HepG2 (cell line): Measurements from ENCODE around the gene USP7. TPM values are rescaled to one million over a fixed set of nuclear protein-coding genes. Genes with fewer than 3 reads are reported as not detected.

Source experiments
- CHCHD3 ChIP-seq: sonication (generic); formaldehyde crosslinking; IDR thresholded peaks from 2 replicates; pipeline ENCODE4 v1.8.0; 2022; ENCODE audit warnings: mild to moderate bottlenecking, missing genetic modification reagents, moderate library complexity
- GLI4 ChIP-seq: sonication (generic); formaldehyde crosslinking; IDR thresholded peaks from 2 replicates; pipeline ENCODE4 v1.5.1; 2020; ENCODE audit warnings: missing genetic modification reagents, mild to moderate bottlenecking, moderate library complexity, borderline replicate concordance
- GMEB1 ChIP-seq: sonication (generic); formaldehyde crosslinking; IDR thresholded peaks from 2 replicates; pipeline ENCODE4 v1.5.1; 2020; ENCODE audit warnings: missing genetic modification reagents, mild to moderate bottlenecking, borderline replicate concordance
- NFKB2 ChIP-seq: sonication (generic); formaldehyde crosslinking; IDR thresholded peaks from 2 replicates; pipeline ENCODE4 v1.4.0; 2020; ENCODE audit warnings: missing genetic modification reagents, borderline replicate concordance
- POGK ChIP-seq: sonication (generic); formaldehyde crosslinking; conservative IDR thresholded peaks from 2 replicates; pipeline ENCODE4 v1.8.0; 2022; ENCODE audit warnings: mild to moderate bottlenecking, moderate library complexity, missing genetic modification reagents
- PRDM10 ChIP-seq: sonication (generic); formaldehyde crosslinking; IDR thresholded peaks from 2 replicates; pipeline ENCODE4 v1.4.0; 2020; ENCODE audit warnings: low read depth, missing genetic modification reagents
- RAD51 ChIP-seq: fragments of 450-650 bp; IDR thresholded peaks from 2 replicates; pipeline ENCODE4 v1.6.1; 2016; ENCODE audit warnings: borderline replicate concordance
- ZBTB7B ChIP-seq: sonication (generic); formaldehyde crosslinking; IDR thresholded peaks from 2 replicates; pipeline ENCODE4 v1.4.0; 2020; ENCODE audit warnings: missing genetic modification reagents
- ZFX ChIP-seq: sonication (generic); formaldehyde crosslinking; IDR thresholded peaks from 2 replicates; pipeline ENCODE4 v1.4.0; 2020; ENCODE audit warnings: mild to moderate bottlenecking, low read depth, missing genetic modification reagents, moderate library complexity
- ZNF274 ChIP-seq: sonication (generic); formaldehyde crosslinking; IDR thresholded peaks from 2 replicates; pipeline ENCODE4 v1.5.1; 2020; ENCODE audit warnings: mild to moderate bottlenecking, missing genetic modification reagents
- ZNF33A ChIP-seq: sonication (generic); formaldehyde crosslinking; IDR thresholded peaks from 2 replicates; pipeline ENCODE4 v1.5.1; 2020; ENCODE audit warnings: missing genetic modification reagents, mild to moderate bottlenecking, moderate library complexity, borderline replicate concordance
- ZNF614 ChIP-seq: IDR thresholded peaks from 2 replicates; pipeline ENCODE4 v1.6.1; 2018; ENCODE audit warnings: missing biosample characterization, missing genetic modification reagents, inconsistent platforms, borderline replicate concordance
- ZNF784 ChIP-seq: sonication (generic); formaldehyde crosslinking; IDR thresholded peaks from 2 replicates; pipeline ENCODE4 v1.5.1; 2020; ENCODE audit warnings: missing genetic modification reagents, mild to moderate bottlenecking, borderline replicate concordance
- polyA plus RNA-seq, 8 experiments: library from polyadenylated mRNA; depleted of rRNA in 3 of 8; stranded (reverse) in 7 of 8; unstranded in 1 of 8; fragments of >200 nt; fragmentation: Illumina TruSeq in 4 of 8; extraction: Trizol in 4 of 8; gene quantifications; 2 replicates each; pipeline versions ENCODE4 v1.2.1 to v1.2.3, GENCODE V29; 2011 to 2016; ENCODE audit warnings: low read depth in 4 of 8, missing spikeins in 1 of 8, mixed read lengths in 1 of 8; ENCODE audit not compliant: insufficient read depth in 1 of 8
- total RNA-seq, 5 experiments: library from RNA; depleted of rRNA; stranded (reverse); fragments of >200 nt; fragmentation: Illumina TruSeq; extraction: Trizol; gene quantifications; 2 replicates each; pipeline ENCODE4 v1.2.3, GENCODE V29; 2016; ENCODE audit warnings: low read depth in 1 of 5
- TF ChIP-seq, protein P1 (sequence below): sonication (generic); formaldehyde crosslinking; IDR thresholded peaks from 2 replicates; pipeline ENCODE4 v1.5.1; 2020; ENCODE audit warnings: missing genetic modification reagents, mild to moderate bottlenecking, borderline replicate concordance
- TF ChIP-seq, protein P2 (sequence below): sonication (generic); formaldehyde crosslinking; IDR thresholded peaks from 2 replicates; pipeline ENCODE4 v1.8.0; 2022; ENCODE audit warnings: missing genetic modification reagents, mild to moderate bottlenecking, inconsistent platforms, borderline replicate concordance

The USP7 gene
- total and polyA plus RNA-seq, 2 of the 13 experiments (the other 11 are each of a cell fraction or from before 2014, with no cell fraction given): 52.5 to 173 TPM

GRCh38 chr16:8949536-8950418, 13.9 kb downstream of the USP7 start (continued):
- TF ChIP-seq GMEB1 (peak; percentile 49; the same call in 1 of the 2 replicates), POGK (no peak), ZFX (CRISPR knock-in tag) (0 out of 2 replicates have a peak, but pooled peaks have one; percentile 23), ZBTB7B (peak; percentile 36; the same call in 1 of the 2 replicates), ZNF274 (CRISPR knock-in tag) (no peak), ZNF784 (CRISPR knock-in tag) (no peak), PRDM10 (no peak), ZNF614 (CRISPR knock-in tag) (peak; percentile 21; the same call in 1 of the 2 replicates), GLI4 (CRISPR knock-in tag) (0 out of 2 replicates have a peak, but pooled peaks have one; percentile 70), ZNF33A (no peak), RAD51 (no peak), CHCHD3 (CRISPR knock-in tag) (no peak), NFKB2 (CRISPR knock-in tag) (no peak)
- TF ChIP-seq, protein P1, sequence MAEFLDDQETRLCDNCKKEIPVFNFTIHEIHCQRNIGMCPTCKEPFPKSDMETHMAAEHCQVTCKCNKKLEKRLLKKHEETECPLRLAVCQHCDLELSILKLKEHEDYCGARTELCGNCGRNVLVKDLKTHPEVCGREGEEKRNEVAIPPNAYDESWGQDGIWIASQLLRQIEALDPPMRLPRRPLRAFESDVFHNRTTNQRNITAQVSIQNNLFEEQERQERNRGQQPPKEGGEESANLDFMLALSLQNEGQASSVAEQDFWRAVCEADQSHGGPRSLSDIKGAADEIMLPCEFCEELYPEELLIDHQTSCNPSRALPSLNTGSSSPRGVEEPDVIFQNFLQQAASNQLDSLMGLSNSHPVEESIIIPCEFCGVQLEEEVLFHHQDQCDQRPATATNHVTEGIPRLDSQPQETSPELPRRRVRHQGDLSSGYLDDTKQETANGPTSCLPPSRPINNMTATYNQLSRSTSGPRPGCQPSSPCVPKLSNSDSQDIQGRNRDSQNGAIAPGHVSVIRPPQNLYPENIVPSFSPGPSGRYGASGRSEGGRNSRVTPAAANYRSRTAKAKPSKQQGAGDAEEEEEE (CRISPR knock-in tag): no peak
- TF ChIP-seq, protein P2, sequence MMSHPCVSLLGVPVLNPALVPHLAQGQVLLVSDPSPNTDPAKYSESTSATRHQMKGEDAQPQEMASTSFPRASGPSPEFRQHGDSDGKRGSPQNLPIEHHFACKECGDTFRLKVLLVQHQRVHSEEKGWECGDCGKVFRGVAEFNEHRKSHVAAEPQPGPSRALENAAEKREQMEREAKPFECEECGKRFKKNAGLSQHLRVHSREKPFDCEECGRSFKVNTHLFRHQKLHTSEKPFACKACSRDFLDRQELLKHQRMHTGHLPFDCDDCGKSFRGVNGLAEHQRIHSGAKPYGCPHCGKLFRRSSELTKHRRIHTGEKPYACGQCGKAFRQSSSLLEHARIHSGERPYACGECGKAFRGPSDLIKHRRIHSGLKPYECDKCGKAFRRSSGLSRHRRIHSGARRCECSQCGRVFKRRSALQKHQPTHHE (CRISPR knock-in tag): no peak
